Measurements from ENCODE around the gene BRSK1. TPM values are rescaled to one million over a fixed set of nuclear protein-coding genes. Genes with fewer than 3 reads are reported as not detected.

BRSK1 gene
- total RNA-seq, result 1 to 10 TPM; 4.0 to 6.5 (median 5.0) TPM

GRCh38 chr19:55283548-55284377, at the start of gene BRSK1:
BRSK1 (plus strand) TSS chr19:55283997; CDS start chr19:55284443, 446 bp downstream.
- H3K4me3 Mint-ChIP-seq, result peak within 1 kb of the TSS; percentile 70
- peaks cover 26% of the 10 kb centered on the region for H3K4me1 Mint-ChIP-seq (ENCODE audit: low read depth)
- no peaks in the 10 kb centered on the region for H3K27me3 Mint-ChIP-seq (ENCODE audit: low read depth)
- ATAC-seq, result no peak
- H3K9me3 Mint-ChIP-seq, result no peaks in the 10 kb centered on the region
- DNase-seq, result peak; percentile 53
- peaks cover 2% of the 10 kb centered on the region for H3K36me3 Mint-ChIP-seq (ENCODE audit: insufficient read depth)

GRCh38 chr19:55238030-55238429, 45.8 kb upstream of the BRSK1 start:
- Mint-ChIP-seq H3K36me3 (ENCODE audit: insufficient read depth) (peaks cover 49% of the 10 kb centered on the region), H3K4me3 (no peak overlapping the region), H3K4me1 (ENCODE audit: low read depth) (peaks cover 2% of the 10 kb centered on the region), H3K9me3 (no peaks in the 10 kb centered on the region), H3K27me3 (ENCODE audit: low read depth) (no peaks in the 10 kb centered on the region)
- ATAC-seq (no peak), DNase-seq (no peak)

- Mint-ChIP-seq H3K9me3 (no peaks in the 10 kb centered on the region), H3K4me3 (no peak overlapping the region), H3K27me3 (ENCODE audit: low read depth) (no peaks in the 10 kb centered on the region), H3K4me1 (ENCODE audit: low read depth) (peaks cover 2% of the 10 kb centered on the region), H3K36me3 (ENCODE audit: insufficient read depth) (peaks cover 44% of the 10 kb centered on the region)
- no peak for DNase-seq
- no peak for ATAC-seq
These were observed 44.8 kb upstream of the BRSK1 start for GRCh38 chr19:55239004-55239403.

GRCh38 chr19:55240713-55241020, 43.1 kb upstream of the BRSK1 start:
- Mint-ChIP-seq H3K4me3 (no peak overlapping the region), H3K4me1 (ENCODE audit: low read depth) (peaks cover 2% of the 10 kb centered on the region), H3K27me3 (ENCODE audit: low read depth) (no peaks in the 10 kb centered on the region), H3K9me3 (no peaks in the 10 kb centered on the region), H3K36me3 (ENCODE audit: insufficient read depth) (peaks cover 31% of the 10 kb centered on the region)
- DNase-seq (no peak), ATAC-seq (no peak)

- Mint-ChIP-seq H3K27me3 (ENCODE audit: low read depth) (no peaks in the 10 kb centered on the region), H3K36me3 (ENCODE audit: insufficient read depth) (peaks cover 28% of the 10 kb centered on the region)
- no peak for ATAC-seq
These were observed 42.5 kb upstream of the BRSK1 start for GRCh38 chr19:55241143-55241934.

GRCh38 chr19:55241935-55242464, 41.8 kb upstream of the BRSK1 start:
- Mint-ChIP-seq H3K4me3 (no peak overlapping the region), H3K36me3 (ENCODE audit: insufficient read depth) (peaks cover 21% of the 10 kb centered on the region), H3K27me3 (ENCODE audit: low read depth) (no peaks in the 10 kb centered on the region), H3K9me3 (no peaks in the 10 kb centered on the region), H3K4me1 (ENCODE audit: low read depth) (peaks cover 2% of the 10 kb centered on the region)
- DNase-seq, result no peak
- ATAC-seq, result no peak

More at GRCh38 chr19:55241143-55241934, 42.5 kb upstream of the BRSK1 start:
- Mint-ChIP-seq H3K4me3 (no peak overlapping the region), H3K4me1 (ENCODE audit: low read depth) (peaks cover 2% of the 10 kb centered on the region), H3K9me3 (no peaks in the 10 kb centered on the region)
- no peak for DNase-seq

- H3K9me3 Mint-ChIP-seq, result no peaks in the 10 kb centered on the region
- H3K4me3 Mint-ChIP-seq, result no peak overlapping the region
- H3K36me3 Mint-ChIP-seq (ENCODE audit: insufficient read depth), result peaks cover 16% of the 10 kb centered on the region
- H3K27me3 Mint-ChIP-seq (ENCODE audit: low read depth), result no peaks in the 10 kb centered on the region
- DNase-seq (no peak), ATAC-seq (no peak)
- H3K4me1 Mint-ChIP-seq (ENCODE audit: low read depth), result peaks cover 4% of the 10 kb centered on the region
These were observed 41.3 kb upstream of the BRSK1 start for GRCh38 chr19:55242517-55242916.

- H3K36me3 Mint-ChIP-seq (ENCODE audit: insufficient read depth), result peaks cover 9% of the 10 kb centered on the region
- H3K9me3 Mint-ChIP-seq, result no peaks in the 10 kb centered on the region
- peaks cover 19% of the 10 kb centered on the region for H3K4me1 Mint-ChIP-seq (ENCODE audit: low read depth)
- no peaks in the 10 kb centered on the region for H3K27me3 Mint-ChIP-seq (ENCODE audit: low read depth)
- ATAC-seq (no peak), DNase-seq (no peak)
- H3K4me3 Mint-ChIP-seq, result no peak overlapping the region
These were observed 39.7 kb upstream of the BRSK1 start for GRCh38 chr19:55244004-55244680.

GRCh38 chr19:55245236-55245904, 38.4 kb upstream of the BRSK1 start:
- no peak for DNase-seq
- no peaks in the 10 kb centered on the region for H3K27me3 Mint-ChIP-seq (ENCODE audit: low read depth)
- H3K4me3 Mint-ChIP-seq, result no peak overlapping the region
- H3K4me1 Mint-ChIP-seq (ENCODE audit: low read depth), result peaks cover 20% of the 10 kb centered on the region
- no peak for ATAC-seq
- no peaks in the 10 kb centered on the region for H3K9me3 Mint-ChIP-seq
- peaks cover 8% of the 10 kb centered on the region for H3K36me3 Mint-ChIP-seq (ENCODE audit: insufficient read depth)

GRCh38 chr19:55246462-55247451, 37.0 kb upstream of the BRSK1 start:
- H3K36me3 Mint-ChIP-seq (ENCODE audit: insufficient read depth), result peaks cover 9% of the 10 kb centered on the region
- no peaks in the 10 kb centered on the region for H3K27me3 Mint-ChIP-seq (ENCODE audit: low read depth)
- no peak for DNase-seq
- H3K4me1 Mint-ChIP-seq (ENCODE audit: low read depth), result peaks cover 34% of the 10 kb centered on the region
- no peak for ATAC-seq
- no peak overlapping the region for H3K4me3 Mint-ChIP-seq
- H3K9me3 Mint-ChIP-seq, result no peaks in the 10 kb centered on the region

GRCh38 chr19:55247621-55248099, 36.1 kb upstream of the BRSK1 start:
- H3K9me3 Mint-ChIP-seq, result no peaks in the 10 kb centered on the region
- H3K4me1 Mint-ChIP-seq (ENCODE audit: low read depth), result peaks cover 42% of the 10 kb centered on the region
- no peak overlapping the region for H3K4me3 Mint-ChIP-seq
- H3K36me3 Mint-ChIP-seq (ENCODE audit: insufficient read depth), result peaks cover 9% of the 10 kb centered on the region
- no peaks in the 10 kb centered on the region for H3K27me3 Mint-ChIP-seq (ENCODE audit: low read depth)
- ATAC-seq, result no peak
- no peak for DNase-seq

- Mint-ChIP-seq H3K27me3 (ENCODE audit: low read depth) (no peaks in the 10 kb centered on the region), H3K4me3 (no peak overlapping the region), H3K4me1 (ENCODE audit: low read depth) (peaks cover 46% of the 10 kb centered on the region), H3K36me3 (ENCODE audit: insufficient read depth) (peaks cover 7% of the 10 kb centered on the region), H3K9me3 (no peaks in the 10 kb centered on the region)
- no peak for DNase-seq
- no peak for ATAC-seq
These were observed 35.6 kb upstream of the BRSK1 start for GRCh38 chr19:55248166-55248675.

GRCh38 chr19:55248704-55249103, 35.1 kb upstream of the BRSK1 start:
- Mint-ChIP-seq H3K27me3 (ENCODE audit: low read depth) (no peaks in the 10 kb centered on the region), H3K4me3 (no peak overlapping the region), H3K36me3 (ENCODE audit: insufficient read depth) (peaks cover 7% of the 10 kb centered on the region), H3K9me3 (no peaks in the 10 kb centered on the region), H3K4me1 (ENCODE audit: low read depth) (peaks cover 51% of the 10 kb centered on the region)
- DNase-seq (no peak), ATAC-seq (no peak)

Measured in activated T-cell treated with anti-CD3 and anti-CD28 coated beads, Interleukin-2, amount 50 U/mL, for 4 hours (primary cell).